ENCODE data around the gene SLC25A5.
"Not testable (repeated sequence)": the region's sequence is repeated elsewhere in the genome, so short reads cannot be mapped to it uniquely, and the experiment has no call there.

Gene SLC25A5

GRCh38 chrX:119467842-119468550 is at the start of gene SLC25A5:
SLC25A5 (plus strand) TSS chrX:119468444; CDS start chrX:119468516, 72 bp downstream.
- peak; percentile 73 for DNase-seq (ENCODE audit: low read depth)

- no peak for DNase-seq (ENCODE audit: low read depth)
These were observed 49.1 kb upstream of the SLC25A5 start for GRCh38 chrX:119419146-119419545.

DNA sequence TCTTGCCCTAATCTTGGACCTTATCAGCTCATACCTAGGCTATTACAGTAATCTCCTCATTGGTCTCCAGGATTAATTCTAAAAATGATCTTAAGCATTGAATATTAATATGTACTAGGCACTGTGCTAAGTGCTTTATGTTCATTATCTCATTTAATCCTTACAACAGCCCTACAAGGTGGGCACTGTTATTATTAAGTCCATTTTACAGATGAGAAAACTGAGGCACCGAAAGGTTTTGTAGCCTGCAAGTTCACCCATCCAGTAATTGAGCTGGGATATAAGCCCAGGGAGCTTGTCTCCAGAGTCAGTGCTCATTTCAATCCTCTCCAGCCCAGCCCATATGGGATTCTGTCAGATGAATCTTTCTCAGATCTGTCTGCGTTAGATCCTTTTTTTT is 48.3 kb upstream of the SLC25A5 start:
- no peak for DNase-seq (ENCODE audit: low read depth)

GRCh38 chrX:119421016-119421705 is 47.1 kb upstream of the SLC25A5 start:
- no peak for DNase-seq (ENCODE audit: low read depth)

DNA sequence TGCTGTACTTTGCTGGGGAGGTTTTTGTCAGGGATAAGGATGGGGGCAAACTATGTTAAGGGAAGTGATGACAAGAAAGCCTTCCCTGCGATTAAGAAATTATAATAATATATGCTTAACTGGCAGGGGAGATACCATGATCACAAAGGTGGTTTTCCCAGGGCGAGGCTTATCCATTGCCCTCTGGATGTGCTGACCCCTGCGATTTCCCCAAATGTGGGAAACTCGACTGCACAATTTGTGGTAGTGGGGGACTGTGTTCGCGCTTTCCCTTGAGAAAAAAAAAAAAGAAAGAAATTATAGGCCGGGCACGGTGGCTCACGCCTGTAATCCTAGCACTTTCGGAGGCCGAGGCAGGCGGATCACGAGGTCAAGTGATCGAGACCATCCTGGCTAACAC is 44.6 kb upstream of the SLC25A5 start:
- DNase-seq (ENCODE audit: low read depth) = no peak

GRCh38 chrX:119424999-119425398 is 43.2 kb upstream of the SLC25A5 start:
- no peak for DNase-seq (ENCODE audit: low read depth)

DNA sequence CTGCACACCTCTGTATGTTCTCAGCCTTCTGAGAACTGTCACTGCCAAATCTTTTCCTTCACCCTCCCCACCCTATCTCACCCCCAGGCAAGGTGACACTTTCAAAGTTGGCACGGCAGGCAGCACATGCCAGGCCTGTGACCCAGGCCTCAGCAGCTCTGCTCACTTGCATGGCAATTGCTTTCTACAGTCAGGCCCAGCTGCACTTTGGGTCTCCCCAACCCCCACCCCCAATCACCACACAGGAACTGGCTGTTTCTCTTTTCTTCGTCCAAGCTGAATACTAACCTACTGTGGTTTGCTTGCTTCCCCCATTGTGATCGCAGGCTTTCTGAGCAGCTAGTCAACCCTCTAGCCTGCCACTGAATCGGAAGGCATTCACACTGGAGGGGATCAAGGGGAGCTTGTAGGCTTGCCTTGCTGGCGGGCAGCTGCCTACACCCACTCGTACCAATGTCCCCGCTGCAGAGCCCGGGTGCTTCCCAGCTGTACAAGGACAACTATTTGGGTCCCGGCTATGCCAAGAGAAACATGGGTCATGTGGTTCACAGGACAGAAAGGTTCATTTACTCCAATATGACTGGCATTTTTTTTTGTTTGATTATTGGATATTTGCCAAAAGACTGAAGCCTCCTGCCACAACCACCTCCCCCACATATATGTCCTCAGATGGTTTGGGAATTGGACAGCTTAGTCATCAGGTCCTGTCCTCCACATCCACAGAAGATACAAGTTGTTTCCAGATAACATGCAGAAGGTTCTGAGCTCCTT is 41.0 kb upstream of the SLC25A5 start:
- DNase-seq (ENCODE audit: low read depth) = no peak

DNA sequence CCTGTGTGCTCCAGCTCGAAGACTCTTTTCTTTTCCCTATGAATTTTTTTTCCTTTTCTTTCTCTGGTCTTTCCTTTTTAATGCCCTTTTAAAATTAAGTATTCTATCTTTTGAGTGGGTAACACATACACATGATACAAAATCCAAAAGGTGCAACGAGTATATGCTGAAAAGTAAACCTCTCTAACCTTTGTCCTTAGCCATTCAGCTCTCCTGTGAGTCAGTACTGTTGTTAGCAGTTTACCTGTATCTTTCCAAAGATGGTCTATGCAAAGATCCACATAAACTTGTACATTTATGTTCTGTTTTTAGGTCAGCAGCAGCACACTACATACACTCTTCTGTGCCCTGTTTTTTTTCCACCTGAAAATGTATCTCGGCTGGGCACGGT is 40.5 kb upstream of the SLC25A5 start:
- no peak for DNase-seq (ENCODE audit: low read depth)

GRCh38 chrX:119429471-119429870 is 38.8 kb upstream of the SLC25A5 start:
- no peak for DNase-seq (ENCODE audit: low read depth)

GRCh38 chrX:119441295-119441694 is 26.9 kb upstream of the SLC25A5 start:
- not testable (repeated sequence) for DNase-seq (ENCODE audit: low read depth)

GRCh38 chrX:119442286-119442685 is 26.0 kb upstream of the SLC25A5 start:
- DNase-seq (ENCODE audit: low read depth) = no peak

DNA sequence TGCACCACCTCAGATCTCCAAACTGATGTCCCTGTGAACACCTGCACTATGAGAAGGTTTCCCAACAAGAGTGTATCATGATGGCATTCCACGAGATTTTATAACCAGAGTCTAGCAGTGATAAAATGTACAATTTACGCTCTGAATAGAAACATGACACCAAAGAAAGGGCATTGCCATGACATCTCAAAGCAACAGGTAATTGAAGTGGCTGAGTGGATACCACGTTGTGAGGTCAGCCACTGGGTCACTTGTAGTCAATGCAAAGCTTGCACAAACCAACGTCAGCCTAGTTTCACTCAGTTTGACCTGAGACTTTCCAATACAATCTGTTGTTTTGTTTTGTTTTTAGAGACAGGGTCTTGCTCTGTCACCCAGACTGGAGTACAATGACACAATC is 15.0 kb upstream of the SLC25A5 start:
- no peak for DNase-seq (ENCODE audit: low read depth)

DNA sequence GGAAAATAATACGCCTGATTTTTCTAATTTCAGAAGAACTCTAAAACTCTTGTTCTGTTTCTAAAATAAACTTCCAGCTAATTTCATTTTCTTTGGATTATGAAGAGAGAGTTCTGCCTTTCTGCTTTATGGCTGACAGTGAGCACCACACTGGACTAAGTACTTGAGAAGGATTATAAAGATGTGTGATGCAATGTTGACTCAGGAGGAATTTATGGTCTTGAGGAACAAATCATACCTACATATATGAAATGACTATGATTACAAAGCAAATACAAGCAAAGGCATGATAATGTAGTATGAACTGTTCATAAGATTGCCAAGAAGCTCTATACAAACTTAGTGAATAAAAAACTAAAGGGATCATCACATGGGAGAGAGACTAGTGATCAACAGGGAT is 13.0 kb upstream of the SLC25A5 start:
- DNase-seq (ENCODE audit: low read depth) = no peak

DNA sequence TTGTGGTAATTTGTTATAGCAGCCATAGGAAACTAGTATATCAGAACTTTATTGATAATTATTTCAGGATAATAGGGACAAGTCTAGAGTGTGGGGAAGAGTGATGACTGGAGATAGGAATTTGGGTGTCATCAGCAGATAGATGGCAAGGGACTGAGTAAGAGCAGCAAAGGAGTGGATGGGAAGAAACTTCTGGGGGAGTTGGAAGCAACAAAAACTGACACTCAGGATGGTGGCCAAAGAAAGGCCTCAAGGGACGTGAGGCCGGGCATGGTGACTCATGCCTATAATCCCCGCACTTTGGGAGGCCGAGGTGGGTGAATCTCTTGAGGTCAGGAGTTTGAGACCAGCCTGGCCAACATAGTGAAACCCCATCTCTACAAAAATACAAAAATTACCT is 9.1 kb upstream of the SLC25A5 start:
- no peak for DNase-seq (ENCODE audit: low read depth)

- DNase-seq (ENCODE audit: low read depth) = no peak
These were observed 2.7 kb upstream of the SLC25A5 start for GRCh38 chrX:119465555-119465954.

- DNase-seq (ENCODE audit: low read depth) = no peak
These were observed 1.3 kb upstream of the SLC25A5 start for GRCh38 chrX:119466970-119467369.

- DNase-seq (ENCODE audit: low read depth) = no peak
These were observed 811 bp upstream of the SLC25A5 start for GRCh38 chrX:119467433-119467832.

- DNase-seq (ENCODE audit: low read depth) = peak; percentile 80
These were observed 488 bp downstream of the SLC25A5 start for GRCh38 chrX:119468551-119469312.

DNA sequence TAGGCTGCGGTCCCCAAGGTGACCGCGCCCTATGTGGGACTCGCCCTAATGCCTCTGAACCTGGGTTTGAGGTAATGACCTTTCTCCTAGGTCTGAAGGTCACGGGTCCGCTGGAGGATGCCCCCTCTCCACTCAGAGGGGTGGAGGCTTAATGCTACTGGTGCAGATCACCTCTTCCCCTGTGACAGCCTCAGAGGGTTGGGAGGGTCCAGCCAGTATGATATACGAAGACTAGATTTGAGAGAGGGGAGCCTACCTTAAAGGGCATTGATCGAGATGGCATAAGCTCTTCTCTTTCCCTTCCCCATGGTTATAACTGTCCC is 1.0 kb downstream of the SLC25A5 start:
- DNase-seq (ENCODE audit: low read depth) = no peak

DNA sequence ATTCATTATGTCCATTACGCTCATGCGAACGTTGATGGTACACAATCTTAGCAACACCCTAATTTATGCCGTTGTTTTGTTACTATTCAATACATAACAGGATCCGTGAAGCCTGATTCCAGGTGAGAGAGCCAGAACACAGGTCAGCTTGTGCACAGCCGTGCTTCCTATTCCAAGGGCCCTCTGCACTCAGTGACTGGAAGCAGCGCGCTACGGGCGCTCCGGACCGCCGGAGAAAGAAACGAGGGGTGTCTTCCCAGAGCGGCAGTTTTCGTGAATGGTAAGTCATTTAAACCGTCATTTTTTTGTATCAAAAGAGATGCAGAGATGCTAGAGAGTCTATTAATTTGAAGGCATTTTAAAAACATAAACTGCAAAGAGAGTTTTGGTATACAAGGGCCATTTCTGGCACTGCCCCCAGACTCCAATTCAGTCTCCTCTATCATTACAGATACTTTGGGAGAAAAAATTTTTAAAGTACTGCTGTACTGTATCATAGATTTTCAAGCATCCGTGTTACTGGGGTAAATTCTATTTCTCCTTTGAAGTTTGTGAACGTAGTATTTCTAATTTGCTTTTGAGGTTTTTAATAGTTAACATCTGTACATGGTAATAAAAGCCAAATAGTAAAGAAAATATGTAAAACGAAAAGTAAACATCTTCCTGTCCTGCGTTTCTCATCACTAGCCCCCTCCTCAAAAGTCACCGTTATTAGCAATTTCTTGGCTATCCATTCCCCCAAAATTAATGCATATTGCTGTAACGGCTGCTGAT is 6.6 kb downstream of the SLC25A5 start:
- DNase-seq (ENCODE audit: low read depth) = no peak

DNA sequence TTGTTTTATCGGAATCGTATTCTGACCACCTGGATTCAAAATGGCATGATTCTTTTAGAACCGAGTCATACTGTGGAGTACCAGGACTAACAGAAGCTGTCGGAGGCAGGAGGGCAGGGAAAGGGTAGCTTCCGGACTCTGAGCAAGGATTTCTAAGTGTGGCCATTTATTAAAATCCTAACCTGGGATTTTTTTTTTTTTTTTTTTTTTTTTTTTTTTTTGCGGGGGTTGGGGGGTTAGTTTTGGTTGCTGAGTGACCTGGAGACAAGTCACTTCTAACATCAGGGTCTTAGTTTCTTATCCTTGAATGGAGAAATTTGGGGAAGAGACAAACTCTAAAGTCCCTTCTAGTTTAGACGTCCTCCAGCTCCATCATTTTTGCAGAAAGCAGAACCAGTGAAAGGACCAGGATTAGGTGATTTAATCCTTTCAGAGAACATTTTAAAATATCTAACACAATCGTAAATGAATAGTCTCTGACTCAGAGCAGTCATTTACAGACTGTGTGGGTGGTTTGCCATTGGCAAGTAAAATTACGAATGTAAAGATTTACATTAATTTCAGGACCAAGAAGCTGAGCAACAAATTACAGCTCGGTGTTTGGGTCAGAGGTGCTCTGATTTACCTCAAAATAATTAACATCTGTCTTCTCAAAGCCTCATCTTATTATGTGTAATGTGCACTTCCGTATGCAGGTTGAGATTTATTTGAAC is 7.3 kb downstream of the SLC25A5 start:
- no peak for DNase-seq (ENCODE audit: low read depth)
